K562 (cell line): ENCODE measurements around the gene CDC27. TPM values are rescaled to one million over a fixed set of nuclear protein-coding genes. Genes with fewer than 3 reads are reported as not detected.

Source experiments
- ATAC-seq: fragments of 200-7000 bp; cut with Tn5 transposase; 3 replicates; pipeline ENCODE4 v1.9.1; 2020; ENCODE audit warnings: moderate library complexity
- BruUV-seq: library from RNA; stranded (reverse); fragments of 400-500 nt; replicated peaks from 2 replicates; lab custom pipeline; 2021; lab: Mats Ljungman, UMichigan
- CTCF ChIA-PET: fragments of 300-600 bp; formaldehyde crosslinking; extraction: SDS; loops from one replicate; lab custom pipeline; 2021; ENCODE audit warnings: low intra/inter-chr PET ratio; lab: Yijun Ruan, JAX
- POLR2A ChIA-PET: fragments of 300-600, 350-650 bp; sonication (Branson Sonifier 250); formaldehyde crosslinking; extraction: SDS; loops from one replicate; lab custom pipeline; 2021; ENCODE audit warnings: antibody characterized with exemption, inconsistent platforms; lab: Yijun Ruan, JAX
- DNase-seq, 4 experiments: peaks; one replicate each; pipeline versions ENCODE4 v3.0.0 to v3.0.0-alpha.2; 2011 to 2018; ENCODE audit warnings: low spot score in 3 of 4, mixed read lengths in 3 of 4; ENCODE audit errors: extremely low read depth in 1 of 4
- FAIRE-seq: peaks from 2 replicates; lab custom pipeline; 2011; peaks lifted over from hg19 to GRCh38; lab: Jason Lieb, UNC
- H2AFZ ChIP-seq: 2 replicates; pipeline ENCODE4 v1.6.0; 2011; ENCODE audit warnings: low read depth, low read length, control low read depth, inconsistent platforms
- H3K27ac ChIP-seq: fragments of 200-600 bp; 3 replicates; pipeline ENCODE4 v1.8.0; 2011; ENCODE audit warnings: low read depth, mild to moderate bottlenecking, control low read depth, inconsistent platforms, low read length, moderate library complexity, mixed read lengths; ENCODE audit errors: extremely low read depth
- H3K27me3 ChIP-seq, 2 experiments: fragments of 300-600 bp in 1 of 2; 2 replicates in 1 of 2; 3 replicates in 1 of 2; pipeline versions ENCODE4 v1.6.0 to v1.8.0; 2011; ENCODE audit warnings: inconsistent platforms in 2 of 2, low read length in 2 of 2, mild to moderate bottlenecking in 1 of 2, mixed read lengths in 1 of 2, moderate library complexity in 1 of 2; ENCODE audit not compliant: control insufficient read depth in 2 of 2, insufficient read depth in 2 of 2
- H3K36me3 ChIP-seq: fragments of 300-600 bp; 3 replicates; pipeline ENCODE4 v1.8.0; 2011; ENCODE audit warnings: mild to moderate bottlenecking, low read length, inconsistent platforms; ENCODE audit not compliant: control insufficient read depth, insufficient read depth
- H3K4me1 ChIP-seq, 2 experiments: fragments of 200-600 bp in 1 of 2; replicated peaks in 1 of 2; 2 replicates in 1 of 2; 3 replicates in 1 of 2; pipeline versions ENCODE4 v1.5.1 to v1.8.0; 2011; ENCODE audit warnings: inconsistent platforms in 2 of 2, low read length in 2 of 2, mild to moderate bottlenecking in 1 of 2, mixed read lengths in 1 of 2, moderate library complexity in 1 of 2; ENCODE audit not compliant: control insufficient read depth in 2 of 2, insufficient read depth in 2 of 2
- H3K4me2 ChIP-seq: 2 replicates; pipeline ENCODE4 v1.6.1; 2011; ENCODE audit warnings: low read length, control low read depth, inconsistent platforms, mixed read lengths; ENCODE audit not compliant: insufficient read depth
- H3K4me3 ChIP-seq: fragments of 200-600 bp; sonication (generic), shearing (Covaris generic); 2 replicates; pipeline ENCODE4 v1.5.1; 2016; ENCODE audit warnings: control low read depth, inconsistent platforms
- H3K79me2 ChIP-seq: fragments of 200-600 bp; 3 replicates; pipeline ENCODE4 v1.8.0; 2011; ENCODE audit warnings: low read length, inconsistent platforms; ENCODE audit not compliant: control insufficient read depth, insufficient read depth
- H3K9ac ChIP-seq, 2 experiments: 2 replicates each; pipeline versions ENCODE4 v1.6.0 to v1.6.1; 2011; ENCODE audit warnings: low read depth in 2 of 2, low read length in 2 of 2, control low read depth in 1 of 2, inconsistent platforms in 1 of 2, mild to moderate bottlenecking in 1 of 2, mixed read lengths in 1 of 2; ENCODE audit not compliant: insufficient read depth in 1 of 2
- H3K9me1 ChIP-seq: one replicate; pipeline ENCODE4 v1.6.0; 2011; ENCODE audit warnings: inconsistent platforms, mild to moderate bottlenecking, low read length, moderate library complexity; ENCODE audit not compliant: control insufficient read depth, insufficient read depth
- H3K9me3 ChIP-seq: replicated peaks from 2 replicates; pipeline ENCODE4 v1.5.1; 2011; ENCODE audit warnings: low read depth, low read length, inconsistent platforms; ENCODE audit not compliant: control insufficient read depth, insufficient read depth
- H4K20me1 ChIP-seq: replicated peaks from 2 replicates; pipeline ENCODE4 v1.6.1; 2011; ENCODE audit warnings: low read length, inconsistent platforms, mixed read lengths; ENCODE audit not compliant: control insufficient read depth, insufficient read depth
- EGR1 ChIP-seq: fragments of 450-650 bp; conservative IDR thresholded peaks from 2 replicates; pipeline ENCODE4 v1.6.1; 2017; ENCODE audit warnings: mild to moderate bottlenecking
- HBP1 ChIP-seq: fragments of 450-650 bp; formaldehyde crosslinking; IDR thresholded peaks from 2 replicates; pipeline ENCODE4 v1.4.0; 2022; ENCODE audit warnings: missing genetic modification characterization
- JUN ChIP-seq, 2 experiments: sonication (generic) in 1 of 2; formaldehyde crosslinking in 1 of 2; IDR thresholded peaks; 2 replicates each; pipeline versions ENCODE4 v1.6.1 to v1.8.0; 2012 to 2022; ENCODE audit warnings: borderline replicate concordance in 2 of 2, mild to moderate bottlenecking in 2 of 2, improper control_type of control experiment in 1 of 2, low read depth in 1 of 2, low read length in 1 of 2, missing genetic modification reagents in 1 of 2
- PPARD ChIP-seq: fragments of 250-450 bp; sonication (Bioruptor Pico); IDR thresholded peaks from 2 replicates; pipeline ENCODE4 v1.8.0; 2022; ENCODE audit warnings: inconsistent platforms, mild to moderate bottlenecking, moderate library complexity
- PYGO2 ChIP-seq: fragments of 450-650 bp; IDR thresholded peaks from 2 replicates; pipeline ENCODE4 v1.6.1; 2016; ENCODE audit warnings: mild to moderate bottlenecking, missing genetic modification characterization, moderate library complexity, missing compliant biosample characterization
- RBFOX2 ChIP-seq: fragments of 200-400 bp; formaldehyde crosslinking; IDR thresholded peaks from 2 replicates; pipeline ENCODE4 v1.6.1; 2017; ENCODE audit warnings: low read depth, mild to moderate bottlenecking, low read length, moderate library complexity
- SMARCA5 ChIP-seq: fragments of 450-650 bp; IDR thresholded peaks from 2 replicates; pipeline ENCODE4 v1.6.1; 2016
- XRCC5 ChIP-seq: fragments of 200-400 bp; formaldehyde crosslinking; IDR thresholded peaks from 2 replicates; pipeline ENCODE4 v1.6.1; 2017; ENCODE audit warnings: low read depth, mild to moderate bottlenecking, low read length
- ZNF75A ChIP-seq: fragments of 450-650 bp; formaldehyde crosslinking; IDR thresholded peaks from 2 replicates; pipeline ENCODE4 v1.4.0; 2020; ENCODE audit warnings: mild to moderate bottlenecking
- WGBS: fragments of 100-300 bp; shearing (Covaris generic); methylation state at CpG from one replicate; pipeline ENCODE4 v1.1.6; 2016; ENCODE audit warnings: low coverage, mixed read lengths; ENCODE audit not compliant: insufficient coverage; ENCODE audit errors: missing lambda C conversion rate; 5-methylcytosine and 5-hydroxymethylcytosine counted together
- in situ Hi-C: fragments of 300-500 bp; cut with MboI; formaldehyde crosslinking; loops from 4 replicates; pipeline ENCODE4 v1.15.0; 2018; ENCODE audit warnings: inconsistent platforms, mixed read lengths
- intact Hi-C: fragments of 100-400 bp; cut with micrococcal nuclease; formaldehyde crosslinking; loops from 2 replicates; pipeline ENCODE4 v1.14.2; 2022
- polyA plus RNA-seq, 8 experiments: library from polyadenylated mRNA; depleted of rRNA in 4 of 8; stranded (reverse) in 5 of 8; unstranded in 3 of 8; fragments of >200 nt; fragmentation: Nextera tagmentation in 2 of 8; fragmentation: Illumina TruSeq in 1 of 8; extraction: Ambion mirVana in 2 of 8; extraction: Trizol in 1 of 8; gene quantifications; 2 replicates each; pipeline versions ENCODE4 v1.2.1 to v1.2.3, GENCODE V29; 2011 to 2014; ENCODE audit warnings: inconsistent platforms in 1 of 8, missing spikeins in 1 of 8
- total RNA-seq, 7 experiments: library from RNA; depleted of rRNA in 6 of 7; stranded (reverse); fragments of >200 nt in 6 of 7; fragmentation: Illumina TruSeq in 2 of 7; extraction: Trizol in 2 of 7; gene quantifications; 2 replicates each; pipeline versions ENCODE4 v1.2.1 to v1.2.3, GENCODE V29; 2011 to 2021; ENCODE audit warnings: low replicate concordance in 1 of 7
- TF ChIP-seq, protein P1 (sequence below): fragments of 450-650 bp; IDR thresholded peaks from 2 replicates; pipeline ENCODE4 v1.6.1; 2016; ENCODE audit warnings: low read depth, mild to moderate bottlenecking, moderate library complexity

CDC27 gene
- total and polyA plus RNA-seq, 9 of the 15 experiments (the other 6 are each of a cell fraction or from before 2014, with no cell fraction given): 28.6 to 155 (median 94.1) TPM

DNA sequence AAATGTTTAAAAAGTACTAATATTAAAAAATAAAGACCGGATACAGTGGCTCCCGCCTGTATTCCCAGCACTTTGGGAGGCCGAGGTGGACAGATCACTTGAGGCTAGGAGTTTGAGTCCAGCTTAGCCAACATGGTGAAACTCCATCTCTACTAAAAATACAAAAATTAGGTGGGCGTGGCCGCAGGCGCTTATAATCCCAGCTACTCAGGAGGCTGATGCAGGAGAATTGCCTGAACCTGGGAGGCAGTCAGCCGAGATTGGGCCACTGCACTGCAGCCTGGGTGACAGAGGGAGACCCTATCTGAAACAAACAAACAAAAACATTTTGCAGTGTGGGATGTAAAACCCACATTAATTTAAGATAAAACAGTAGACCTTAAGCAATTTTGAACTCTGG is 11.8 kb downstream of the CDC27 start:
- intact Hi-C loops: loop anchor here (5.0 kb wide), 1 partner anchor 35 kb away; no protein-coding TSS in a partner anchor
- H3K4me2 ChIP-seq: no peak overlapping the region
- peaks cover 88% of the 10 kb centered on the region for H3K36me3 ChIP-seq
- H3K9me3 ChIP-seq: no peaks in the 10 kb centered on the region
- FAIRE-seq (no peak), DNase-seq (peak in 1 of 4 experiments; percentile 22), ATAC-seq (peak; percentile 58)
- no peaks in the 10 kb centered on the region for H3K27me3 ChIP-seq
- no peak for TF ChIP-seq XRCC5
- H3K9me1 ChIP-seq: no peaks in the 10 kb centered on the region
- H3K79me2 ChIP-seq: peaks cover 99% of the 10 kb centered on the region
- H3K4me3 ChIP-seq: no peak overlapping the region
- H3K4me1 ChIP-seq: peaks cover 10 to 16% of the 10 kb centered on the region in 2 experiments; a peak in 4 of 5 replicates
- CTCF ChIA-PET: no interaction called here
- 67% methylated on average over 7 of the region's 7 CpGs for WGBS
- H4K20me1 ChIP-seq: no peaks in the 10 kb centered on the region; the same call in 1 of the 2 replicates
- BruUV-seq: no TSS peak
- in situ Hi-C loops: no loop called here
- H3K27ac ChIP-seq: no peak overlapping the region
- POLR2A ChIA-PET: interaction anchor here (1.3 kb wide), 1 partner anchor 9 kb away, joined by 7 read pairs; no protein-coding TSS in a partner anchor
- H3K9ac ChIP-seq: no peak overlapping the region
- H2AFZ ChIP-seq: no peak overlapping the region

DNA sequence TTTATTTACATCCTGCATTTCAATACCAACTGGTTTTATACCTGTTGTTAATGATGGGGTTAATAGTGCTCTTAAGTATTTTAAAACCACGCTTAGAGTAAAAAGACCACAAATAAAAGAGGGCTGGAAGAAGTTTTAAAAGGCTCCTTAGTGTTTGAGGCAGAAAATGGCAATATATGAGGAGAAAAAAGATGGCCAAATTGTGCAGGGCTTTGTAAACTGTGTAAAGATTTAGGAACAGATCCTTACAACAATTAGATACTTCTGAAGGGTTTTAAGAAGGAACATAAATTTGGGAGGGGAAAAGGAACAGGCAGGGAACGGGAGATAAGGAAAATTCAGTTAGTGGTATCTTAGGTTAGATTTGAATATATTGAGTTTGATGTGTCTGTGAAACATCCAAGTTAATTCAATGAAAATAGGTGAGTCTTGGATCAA is 12.7 kb downstream of the CDC27 start:
- Histone ChIP-seq H3K9me3 (no peaks in the 10 kb centered on the region), H3K4me3 (no peak overlapping the region), H3K4me2 (no peak overlapping the region), H3K9me1 (no peaks in the 10 kb centered on the region), H3K27ac (peak overlapping the region; percentile 45; the same call in 1 of the 3 replicates), H3K4me1 (peaks cover 10 to 16% of the 10 kb centered on the region in 2 experiments; a peak in 4 of 5 replicates), H3K36me3 (peaks cover 89% of the 10 kb centered on the region), H3K79me2 (peaks cover 99% of the 10 kb centered on the region), H2AFZ (no peak overlapping the region), H4K20me1 (no peaks in the 10 kb centered on the region; the same call in 1 of the 2 replicates), H3K9ac (no peak overlapping the region), H3K27me3 (no peaks in the 10 kb centered on the region)
- ChIA-PET POLR2A (no interaction called here), CTCF (no interaction called here)
- ATAC-seq: peak; percentile 48
- 39% methylated on average over 2 of the region's 2 CpGs for WGBS
- peak in 1 of 4 experiments; percentile 17 for DNase-seq
- no TSS peak for BruUV-seq
- intact Hi-C loops (loop anchor here (5.0 kb wide), 1 partner anchor 36 kb away; no protein-coding TSS in a partner anchor), in situ Hi-C loops (no loop called here)
- no peak for FAIRE-seq
- TF ChIP-seq EGR1: no peak
- TF ChIP-seq, protein P1, sequence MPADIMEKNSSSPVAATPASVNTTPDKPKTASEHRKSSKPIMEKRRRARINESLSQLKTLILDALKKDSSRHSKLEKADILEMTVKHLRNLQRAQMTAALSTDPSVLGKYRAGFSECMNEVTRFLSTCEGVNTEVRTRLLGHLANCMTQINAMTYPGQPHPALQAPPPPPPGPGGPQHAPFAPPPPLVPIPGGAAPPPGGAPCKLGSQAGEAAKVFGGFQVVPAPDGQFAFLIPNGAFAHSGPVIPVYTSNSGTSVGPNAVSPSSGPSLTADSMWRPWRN: no peak
- TF ChIP-seq RBFOX2: peak; percentile 59; the same call in 1 of the 2 replicates
- no peak for TF ChIP-seq SMARCA5
- peak; percentile 81; the same call in 1 of the 2 replicates for TF ChIP-seq HBP1 (CRISPR knock-in tag)
- TF ChIP-seq PPARD (CRISPR knock-in tag): no peak
- TF ChIP-seq JUN (IDR thresholded peaks at IDR 0.05; ENCODE audit: borderline replicate concordance, low read depth, low read length): no peak
- TF ChIP-seq JUN (CRISPR knock-in tag; IDR thresholded peaks at IDR 0.05; ENCODE audit: borderline replicate concordance): no peak
- TF ChIP-seq PYGO2 (tag): no peak
- TF ChIP-seq ZNF75A (CRISPR knock-in tag): no peak
